ENCODE data around the gene CLMN. TPM values are rescaled to one million over a fixed set of nuclear protein-coding genes. Genes with fewer than 3 reads are reported as not detected.
"Not testable (repeated sequence)": the region's sequence is repeated elsewhere in the genome, so short reads cannot be mapped to it uniquely, and the experiment has no call there.

CLMN gene
- total RNA-seq, 1 donor from 2014 or later: 9.6 TPM

GRCh38 chr14:95189367-95190132 is 130.2 kb downstream of the CLMN start:
- no peak for ATAC-seq

DNA sequence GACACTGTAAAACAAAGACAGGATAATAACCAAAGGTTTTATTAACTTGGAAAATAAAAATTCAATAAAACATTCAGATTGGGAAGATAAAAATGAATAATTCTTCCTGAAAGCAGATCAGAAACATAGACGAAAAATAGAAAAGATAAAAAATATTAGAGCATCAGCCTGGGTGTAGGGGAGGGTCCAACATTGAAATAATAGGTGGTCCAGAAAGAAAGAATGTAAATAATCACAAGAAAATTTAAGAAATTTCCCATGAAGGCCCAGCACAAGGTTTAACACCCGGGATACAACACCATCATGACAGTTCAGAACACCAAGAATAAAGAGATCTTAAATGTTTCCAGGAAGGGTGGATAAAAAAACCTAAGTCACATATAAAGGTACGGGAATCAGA is 131.3 kb downstream of the CLMN start:
- ATAC-seq: no peak

GRCh38 chr14:95185767-95186392 is 133.8 kb downstream of the CLMN start:
- ATAC-seq: no peak

DNA sequence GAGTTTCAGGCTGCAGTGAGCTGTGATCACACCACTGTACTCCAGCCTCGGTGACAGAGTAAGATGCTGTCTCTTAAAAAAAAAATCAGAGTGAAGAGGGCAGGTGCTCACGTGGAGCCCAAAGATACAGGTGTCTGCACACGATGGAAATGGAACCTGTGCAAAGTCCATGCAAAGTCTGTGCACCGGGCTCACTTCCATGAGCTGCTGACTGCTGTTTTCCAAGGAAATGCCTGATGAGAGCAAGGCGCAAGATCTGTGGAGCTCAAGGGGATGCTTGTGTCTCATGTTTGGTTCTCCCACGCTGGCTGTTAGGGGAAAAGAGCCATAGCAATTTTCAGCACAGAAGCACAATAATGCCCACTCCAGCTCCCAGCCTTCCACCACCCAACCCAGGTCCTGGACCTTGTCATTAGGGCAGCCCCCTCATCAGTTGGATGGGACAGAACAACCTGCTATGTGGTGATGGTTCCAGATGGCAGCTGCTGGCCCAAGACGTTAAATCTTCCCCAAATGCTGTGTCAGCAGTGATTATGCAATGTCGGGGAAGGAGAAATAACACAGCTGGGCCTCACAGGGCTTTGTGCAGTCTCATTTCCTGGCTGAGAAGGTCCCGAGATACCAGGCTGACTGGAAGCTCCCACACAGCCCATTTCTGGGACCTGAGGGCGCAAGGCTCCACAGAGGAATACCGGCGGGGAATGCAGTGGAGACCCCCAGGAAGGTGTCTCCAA is 134.5 kb downstream of the CLMN start:
- ATAC-seq: peak; percentile 40

- ATAC-seq: no peak
These were observed 135.3 kb downstream of the CLMN start for GRCh38 chr14:95184413-95184790.

DNA sequence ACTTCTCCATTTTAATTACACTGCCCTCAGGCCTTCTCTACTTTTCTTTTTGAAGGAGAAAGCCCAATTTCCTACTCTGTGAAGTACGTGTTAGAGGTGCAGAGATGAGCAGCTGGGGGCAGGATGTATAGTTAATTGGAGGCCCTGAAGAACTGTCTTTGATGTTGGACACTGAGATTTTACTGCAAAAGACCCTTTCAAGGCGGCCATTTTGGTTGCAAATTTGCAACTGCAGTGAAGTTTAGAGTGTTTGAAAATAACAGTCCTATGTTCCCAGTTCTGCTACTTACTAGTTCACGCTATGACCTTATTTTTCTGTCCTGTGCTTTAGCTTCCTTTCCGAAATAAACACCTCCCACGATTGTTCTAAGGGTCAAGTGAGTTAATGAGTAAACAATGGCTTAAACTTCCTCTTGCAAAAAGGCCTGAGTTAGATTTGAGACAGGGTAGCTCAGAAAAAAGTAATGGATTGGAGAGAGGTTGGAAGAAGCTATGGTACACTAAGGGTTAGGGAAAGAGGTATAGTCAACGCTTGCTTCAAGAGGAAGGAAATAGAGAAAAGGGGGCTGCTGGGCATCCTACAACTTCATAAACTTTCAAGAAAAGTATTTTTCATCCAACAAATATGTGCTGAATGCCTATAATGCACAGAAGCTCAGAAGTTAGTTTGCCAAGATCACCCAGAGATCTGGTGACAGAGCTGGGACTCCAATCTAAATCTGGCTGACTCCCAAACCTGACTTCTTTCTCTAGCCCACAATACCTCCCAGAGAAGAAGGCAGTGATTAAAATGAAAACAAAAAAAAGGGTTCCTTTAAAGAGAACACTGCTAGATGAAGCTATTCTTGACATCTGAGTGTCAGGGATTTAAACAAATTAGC is 135.9 kb downstream of the CLMN start:
- ATAC-seq: no peak

- no peak for ATAC-seq
These were observed 136.6 kb downstream of the CLMN start for GRCh38 chr14:95183082-95183481.

DNA sequence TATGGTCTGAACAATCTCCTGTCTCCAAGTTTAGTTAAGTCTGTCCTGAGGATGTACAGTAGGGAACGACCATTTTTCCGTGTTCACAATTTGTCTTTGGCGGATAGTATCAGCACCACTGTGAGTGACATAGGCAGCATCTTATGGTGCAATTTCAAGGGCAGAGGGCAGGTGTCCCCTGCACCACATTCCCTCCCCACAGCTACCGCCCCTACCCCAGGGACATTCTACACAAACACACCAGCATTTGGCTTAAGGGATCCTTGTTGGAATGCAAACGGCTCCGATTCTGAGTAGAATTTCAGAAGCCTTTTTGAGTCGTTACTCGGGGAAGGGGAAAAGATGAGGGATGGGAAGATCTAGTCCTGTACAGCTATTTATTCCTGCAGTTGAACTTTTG is 137.3 kb downstream of the CLMN start:
- ATAC-seq: no peak

DNA sequence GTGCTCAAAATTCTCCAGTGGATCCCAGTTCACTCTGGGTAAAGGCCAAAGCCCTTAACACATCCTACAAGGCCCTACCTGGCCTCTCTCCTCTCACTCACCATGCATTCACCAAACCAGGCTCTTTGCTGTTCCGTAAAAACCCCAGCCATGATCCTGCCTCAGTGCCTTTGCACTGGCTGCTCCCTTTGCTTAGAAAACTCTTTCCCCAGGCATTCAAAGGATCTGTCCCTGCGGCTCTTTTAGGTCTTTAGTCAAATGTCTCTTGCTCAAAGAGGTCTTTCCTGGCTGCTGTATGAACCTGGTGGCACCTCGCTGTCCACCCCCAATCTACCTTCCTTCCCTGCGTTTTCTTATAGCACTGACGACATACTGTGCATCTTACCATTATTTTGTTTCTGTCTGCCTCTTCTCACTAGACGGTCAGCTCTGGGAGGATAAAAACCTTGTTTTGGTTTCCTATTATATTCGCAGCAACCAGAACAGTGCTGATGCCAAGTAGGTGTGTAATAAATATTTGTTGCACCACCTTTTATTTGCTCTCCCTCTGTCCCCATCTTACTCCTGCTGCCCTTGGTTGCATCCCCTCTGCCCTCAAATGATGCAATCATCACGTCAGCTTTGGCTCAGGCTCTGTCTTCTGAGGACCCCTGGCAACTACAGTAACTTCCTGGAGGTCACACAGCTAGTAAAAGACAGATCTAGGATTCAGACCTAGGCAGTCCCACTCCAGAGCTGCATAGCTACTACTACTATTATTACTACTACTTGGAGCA is 138.6 kb downstream of the CLMN start:
- no peak for ATAC-seq

DNA sequence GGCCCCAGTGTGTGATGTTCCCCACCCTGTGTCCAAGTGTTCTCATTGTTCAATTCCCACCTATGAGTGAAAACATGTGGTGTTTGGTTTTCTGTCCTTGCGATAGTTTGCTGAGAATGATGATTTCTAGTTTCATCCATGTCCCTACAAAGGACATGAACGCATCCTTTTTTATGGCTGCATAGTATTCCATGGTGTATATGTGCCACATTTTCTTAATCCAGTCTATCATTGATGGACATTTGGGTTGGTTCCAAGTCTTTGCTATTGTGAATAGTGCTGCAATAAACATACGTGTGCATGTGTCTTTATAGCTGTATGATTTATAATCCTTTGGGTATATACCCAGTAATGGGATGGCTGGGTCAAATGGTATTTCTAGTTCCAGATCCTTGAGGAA is 144.0 kb downstream of the CLMN start:
- ATAC-seq: not testable (repeated sequence)

DNA sequence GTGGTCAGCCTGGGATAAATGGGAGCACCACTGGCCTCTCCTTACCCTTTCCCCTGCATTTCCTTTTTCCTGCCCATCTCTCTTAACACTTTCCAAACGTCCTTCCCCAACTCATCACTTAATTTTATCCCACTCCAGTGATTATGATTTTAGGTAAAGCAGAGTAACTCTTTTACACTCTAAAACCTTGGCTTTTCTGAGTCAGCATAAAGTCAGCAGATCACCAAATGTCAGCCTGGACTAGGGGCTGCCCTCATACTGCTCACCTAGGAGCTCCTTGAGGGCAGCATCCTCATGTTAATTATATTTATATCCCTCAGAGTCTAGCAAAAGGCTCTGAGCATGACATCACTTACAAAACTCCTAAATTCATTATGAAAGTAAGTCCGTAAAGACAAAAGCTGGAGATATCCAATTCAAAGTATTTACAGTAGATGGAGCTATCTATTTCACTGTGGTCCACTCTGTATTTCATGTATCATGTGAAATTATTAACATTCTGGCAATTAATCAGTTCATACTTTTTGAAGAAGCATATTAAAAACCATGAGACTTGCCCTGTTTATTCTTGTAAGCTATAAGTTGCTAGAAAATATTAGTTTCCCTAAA is 145.4 kb downstream of the CLMN start:
- ATAC-seq: no peak

GRCh38 chr14:95173518-95173917 is 146.2 kb downstream of the CLMN start:
- ATAC-seq: peak; percentile 26

DNA sequence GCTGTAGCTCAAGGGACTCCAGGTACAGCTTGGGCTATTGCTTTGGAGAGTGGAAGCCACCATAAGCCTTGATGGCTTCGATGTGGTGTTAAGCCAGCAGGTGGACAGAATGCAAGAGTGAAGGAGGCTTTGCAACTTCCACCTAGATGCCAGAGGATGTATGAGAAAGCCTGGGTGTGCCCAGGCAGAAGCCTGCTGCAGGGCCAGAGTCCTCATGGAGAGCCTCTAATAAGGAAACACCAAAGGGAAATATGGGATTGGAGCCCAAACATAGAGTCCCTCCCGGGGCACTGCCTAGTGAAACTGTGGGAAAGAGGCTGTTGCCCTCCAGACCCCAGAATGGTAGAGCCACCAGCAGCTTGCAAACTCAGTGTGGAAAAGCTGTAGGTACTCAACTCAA is 152.5 kb downstream of the CLMN start:
- ATAC-seq: no peak

GRCh38 chr14:95165517-95165916 is 154.2 kb downstream of the CLMN start:
- ATAC-seq: no peak

DNA sequence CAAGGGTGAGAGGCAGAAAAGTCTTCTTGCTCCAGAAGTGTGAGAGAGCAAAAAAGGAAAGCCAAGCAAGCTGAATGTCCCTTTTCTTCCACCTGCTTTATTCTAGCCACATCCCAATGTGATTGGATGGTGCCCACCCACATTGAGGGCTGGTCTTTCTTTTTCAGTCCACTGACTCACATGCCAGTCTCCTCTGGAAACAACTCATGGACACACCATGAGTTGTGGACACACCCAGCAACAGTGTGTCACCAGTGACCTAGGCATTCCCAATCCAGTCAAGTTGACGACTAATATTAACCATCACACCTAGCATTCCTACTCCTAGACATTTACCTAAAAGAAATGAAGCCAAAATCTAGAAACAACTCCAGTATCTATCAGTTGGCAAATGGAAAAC is 155.2 kb downstream of the CLMN start:
- peak; percentile 71 for ATAC-seq

DNA sequence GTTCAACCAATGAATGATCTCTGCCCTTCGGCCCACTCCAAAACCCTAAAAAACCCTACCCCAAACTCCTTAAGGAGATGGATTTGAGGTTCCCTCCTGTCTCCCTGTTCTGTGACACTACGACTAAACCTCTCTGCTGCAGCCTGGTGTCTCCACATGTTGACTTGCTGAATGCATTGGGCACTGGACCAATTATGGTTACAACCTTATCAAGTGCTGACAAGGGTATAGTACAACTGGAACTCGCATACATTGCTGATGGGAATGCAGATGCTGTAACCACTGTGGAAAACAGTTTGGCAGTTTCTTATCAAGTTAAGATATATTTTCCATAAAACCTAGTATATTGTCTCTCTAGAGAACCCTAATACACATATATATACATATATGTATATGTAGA is 156.0 kb downstream of the CLMN start:
- ATAC-seq: no peak

DNA sequence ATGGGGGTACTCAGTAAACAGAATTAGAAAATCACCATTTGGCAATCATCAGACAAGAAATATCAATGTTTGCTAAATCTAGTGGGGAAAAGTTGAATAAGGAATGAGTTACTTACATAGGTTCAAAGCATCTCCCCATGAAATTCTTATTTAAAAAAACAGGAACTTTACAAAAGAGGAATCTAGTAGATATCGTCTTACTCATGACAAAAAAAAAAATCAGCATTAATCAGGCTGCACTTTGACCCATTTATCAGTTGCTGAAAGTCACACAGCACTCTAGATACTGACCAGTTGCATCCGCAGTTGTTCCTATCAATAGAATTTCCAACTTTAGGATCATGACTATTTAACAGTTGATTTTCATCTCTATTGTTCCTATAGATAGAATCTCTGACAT is 156.6 kb downstream of the CLMN start:
- ATAC-seq: no peak

- no peak for ATAC-seq
These were observed 157.1 kb downstream of the CLMN start for GRCh38 chr14:95162641-95163040.

DNA sequence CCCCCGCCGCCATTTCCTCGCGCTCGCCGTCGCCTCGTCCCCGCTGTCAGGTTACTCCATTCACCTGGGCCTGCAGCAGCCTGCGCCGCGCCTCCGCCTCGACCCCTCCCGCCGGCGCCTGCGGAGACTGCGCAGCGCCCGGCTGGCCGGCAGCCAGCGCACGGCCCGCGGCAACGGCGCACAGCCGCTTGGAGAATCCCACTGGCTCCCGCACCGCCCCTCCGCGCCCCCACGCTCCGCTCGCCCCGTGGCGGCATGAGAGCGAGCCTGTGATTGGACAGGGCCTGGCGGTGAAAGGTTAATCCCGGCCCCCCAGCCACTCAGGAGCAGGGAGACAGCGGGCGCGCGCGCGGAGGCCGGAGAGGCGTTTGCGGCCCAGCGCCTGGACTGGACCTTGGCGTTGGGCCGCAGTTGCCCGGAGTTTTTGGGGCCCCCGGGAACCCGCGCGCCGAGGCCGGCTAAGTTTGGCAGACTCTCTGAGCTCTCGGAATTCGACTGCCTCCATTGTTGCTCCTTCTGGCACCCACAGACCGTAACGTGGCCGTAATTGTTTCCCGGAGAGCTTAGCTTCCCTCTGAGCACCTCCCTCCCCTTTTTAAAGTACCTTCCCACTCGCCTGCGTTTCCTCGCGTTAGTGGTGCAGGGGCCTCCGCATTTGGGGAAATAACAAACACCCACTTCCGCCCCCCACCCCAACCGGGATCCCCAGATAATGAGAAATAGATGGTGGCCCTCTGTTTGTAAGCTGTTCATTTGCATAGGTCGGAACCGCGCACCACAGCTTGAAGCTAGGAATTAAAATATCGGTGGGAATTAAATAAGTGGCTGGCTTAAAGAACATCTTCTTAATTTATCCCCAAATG is 162.2 kb downstream of the CLMN start, which contains the start of gene DICER1:
DICER1 (minus strand) TSS at position 203 of the 863 bp plus-strand sequence. CDS start 24,071 bp downstream, outside the sequence.
- peak; percentile 97 for ATAC-seq

DNA sequence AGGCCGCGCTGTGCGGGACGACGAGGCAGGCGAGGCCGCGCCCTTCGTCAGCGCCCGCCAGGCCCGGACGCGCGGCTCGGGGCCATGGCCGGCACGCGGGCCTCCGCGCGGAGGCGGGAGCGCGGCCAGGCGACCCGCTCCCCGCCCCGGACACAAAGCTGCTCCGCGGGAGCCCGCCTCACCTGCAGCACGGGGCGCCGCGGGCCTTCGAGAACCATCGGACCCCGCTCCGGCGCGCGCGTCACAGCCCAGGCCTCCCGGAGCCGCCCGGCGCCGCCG is 162.7 kb downstream of the CLMN start:
- ATAC-seq: no peak
